ENCODE data around the gene ITFG1.
"Not testable (repeated sequence)": the region's sequence is repeated elsewhere in the genome, so short reads cannot be mapped to it uniquely, and the experiment has no call there.

Gene ITFG1

DNA sequence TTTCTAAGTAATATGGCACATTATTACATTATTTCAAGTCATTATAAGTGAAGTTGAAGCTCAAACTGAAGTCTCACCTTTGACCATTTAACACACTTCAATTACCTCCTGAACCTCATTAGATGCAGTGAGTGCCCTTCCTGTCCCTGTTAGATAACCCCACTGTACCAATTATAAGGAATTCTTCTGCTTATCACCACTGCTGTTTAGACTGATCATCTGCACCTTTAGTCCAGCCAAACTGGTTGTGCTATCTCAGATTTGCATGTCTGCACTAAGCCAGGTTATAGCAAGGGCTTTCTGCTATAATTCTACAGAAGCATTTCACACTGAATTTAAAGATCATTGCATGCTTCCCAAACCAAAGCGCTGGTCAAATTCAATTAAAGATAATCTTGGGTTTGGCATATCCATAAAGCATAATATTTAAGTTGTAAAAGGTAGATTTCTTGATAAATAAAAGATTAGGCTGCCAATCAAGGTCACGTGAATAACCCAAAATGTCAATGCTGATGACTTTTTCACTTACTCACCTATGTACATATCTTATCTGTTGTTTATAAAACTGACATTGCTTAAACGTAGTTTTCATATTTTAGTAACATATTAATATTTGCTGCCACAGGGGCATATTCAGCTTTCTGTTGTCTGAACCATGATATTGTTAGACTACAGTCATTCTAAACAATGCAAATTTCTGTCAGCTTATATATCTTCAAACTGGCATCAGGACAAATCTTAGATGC lies 11.9 kb downstream of the ITFG1 start:
- TF ChIP-seq, protein P1, sequence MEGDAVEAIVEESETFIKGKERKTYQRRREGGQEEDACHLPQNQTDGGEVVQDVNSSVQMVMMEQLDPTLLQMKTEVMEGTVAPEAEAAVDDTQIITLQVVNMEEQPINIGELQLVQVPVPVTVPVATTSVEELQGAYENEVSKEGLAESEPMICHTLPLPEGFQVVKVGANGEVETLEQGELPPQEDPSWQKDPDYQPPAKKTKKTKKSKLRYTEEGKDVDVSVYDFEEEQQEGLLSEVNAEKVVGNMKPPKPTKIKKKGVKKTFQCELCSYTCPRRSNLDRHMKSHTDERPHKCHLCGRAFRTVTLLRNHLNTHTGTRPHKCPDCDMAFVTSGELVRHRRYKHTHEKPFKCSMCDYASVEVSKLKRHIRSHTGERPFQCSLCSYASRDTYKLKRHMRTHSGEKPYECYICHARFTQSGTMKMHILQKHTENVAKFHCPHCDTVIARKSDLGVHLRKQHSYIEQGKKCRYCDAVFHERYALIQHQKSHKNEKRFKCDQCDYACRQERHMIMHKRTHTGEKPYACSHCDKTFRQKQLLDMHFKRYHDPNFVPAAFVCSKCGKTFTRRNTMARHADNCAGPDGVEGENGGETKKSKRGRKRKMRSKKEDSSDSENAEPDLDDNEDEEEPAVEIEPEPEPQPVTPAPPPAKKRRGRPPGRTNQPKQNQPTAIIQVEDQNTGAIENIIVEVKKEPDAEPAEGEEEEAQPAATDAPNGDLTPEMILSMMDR (IDR thresholded peaks at IDR 0.05; ENCODE audit: low read depth, low read length), result no peak
- H3K4me3 ChIP-seq (ENCODE audit: low read depth, low read length), result no peak overlapping the region

DNA sequence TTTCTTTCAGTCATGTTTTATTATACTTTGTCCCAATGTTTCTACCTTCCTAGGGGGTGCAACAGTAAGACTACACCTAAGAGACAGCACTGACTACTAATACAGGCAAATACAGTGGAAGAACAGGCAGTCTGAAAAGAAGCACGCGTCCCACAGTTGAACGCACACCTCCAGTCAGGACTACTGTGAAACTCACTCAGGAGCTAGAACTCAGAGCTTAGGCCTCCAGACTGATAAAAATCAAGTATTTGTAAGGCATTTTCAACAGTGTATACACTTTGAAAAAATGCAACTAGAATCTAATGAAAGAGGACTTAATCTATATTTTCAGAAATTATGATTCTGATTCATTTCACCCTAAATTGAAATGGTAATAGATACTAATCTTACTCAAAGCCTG lies 14.4 kb downstream of the ITFG1 start:
- TF ChIP-seq, protein P1 (IDR thresholded peaks at IDR 0.05; ENCODE audit: low read depth, low read length), result no peak

DNA sequence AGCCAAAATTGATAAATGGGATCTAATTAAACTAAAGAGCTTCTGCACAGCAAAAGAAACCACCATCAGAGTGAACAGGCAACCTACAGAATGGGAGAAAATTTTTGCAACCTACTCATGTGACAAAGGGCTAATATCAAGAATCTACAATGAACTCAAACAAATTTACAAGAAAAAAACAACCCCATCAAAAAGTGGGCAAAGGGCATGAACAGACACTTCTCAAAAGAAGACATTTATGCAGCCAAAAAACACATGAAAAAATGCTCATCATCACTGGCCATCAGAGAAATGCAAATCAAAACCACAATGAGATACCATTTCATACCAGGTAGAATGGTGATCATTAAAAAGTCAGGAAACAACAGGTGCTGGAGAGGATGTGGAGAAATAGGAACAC lies 18.0 kb downstream of the ITFG1 start:
- H3K4me3 ChIP-seq (ENCODE audit: low read depth, low read length), result not testable (repeated sequence)

More for the DNA sequence above, 14.4 kb downstream of the ITFG1 start:
- H3K4me3 ChIP-seq (ENCODE audit: low read depth, low read length), result no peak overlapping the region

DNA sequence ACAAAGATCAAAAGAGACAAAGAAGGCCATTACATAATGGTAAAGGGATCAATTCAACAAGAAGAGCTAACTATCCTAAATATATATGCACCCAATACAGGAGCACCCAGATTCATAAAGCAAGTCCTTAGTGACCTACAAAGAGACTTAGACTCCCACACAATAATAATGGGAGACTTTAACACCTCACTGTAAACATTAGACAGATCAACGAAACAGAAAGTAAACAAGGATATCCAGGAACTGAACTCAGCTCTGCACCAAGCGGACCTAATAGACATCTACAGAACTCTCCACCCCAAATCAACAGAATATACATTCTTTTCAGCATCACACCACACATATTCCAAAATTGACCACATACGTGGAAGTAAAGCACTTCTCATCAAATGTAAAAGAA lies 20.8 kb downstream of the ITFG1 start:
- H3K4me3 ChIP-seq (ENCODE audit: low read depth, low read length), result not testable (repeated sequence)

DNA sequence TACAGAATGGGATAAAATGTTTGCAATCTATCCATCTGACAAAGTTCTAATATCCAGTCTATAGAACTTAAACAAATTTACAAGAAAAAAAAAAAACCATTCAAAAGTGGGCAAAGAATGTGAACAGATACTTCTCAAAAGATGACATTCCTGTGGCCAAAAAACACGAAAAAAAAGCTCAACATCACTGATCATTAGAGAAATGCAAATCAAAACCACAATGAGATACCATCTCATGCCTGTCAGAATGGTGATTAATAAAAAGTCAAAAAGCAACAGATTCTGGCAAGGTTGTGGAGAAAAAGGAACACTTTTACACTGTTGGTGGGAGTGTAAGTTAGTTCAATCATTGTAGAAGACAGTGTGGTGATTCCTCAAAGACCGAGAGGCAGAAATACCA lies 26.6 kb downstream of the ITFG1 start:
- H3K4me3 ChIP-seq (ENCODE audit: low read depth, low read length), result not testable (repeated sequence)

DNA sequence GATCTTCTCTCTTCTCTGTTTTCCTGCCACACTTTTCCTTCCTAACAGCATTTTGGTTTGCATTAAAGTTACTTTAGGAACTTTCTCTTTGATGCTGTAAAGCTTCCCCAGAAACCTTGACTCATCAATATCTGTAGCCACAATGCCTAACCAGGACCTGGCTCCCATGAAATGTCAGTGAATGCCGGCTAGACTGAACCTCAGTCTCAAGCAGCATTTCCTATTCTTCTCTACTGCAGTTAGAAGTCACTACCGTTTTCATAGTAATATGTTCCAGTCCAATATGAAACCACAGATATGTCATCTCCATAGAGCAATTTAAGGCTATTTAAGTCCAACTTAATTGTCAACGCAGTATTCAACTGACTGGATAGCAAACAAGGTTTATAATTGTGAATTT lies 28.9 kb downstream of the ITFG1 start:
- TF ChIP-seq, protein P1 (IDR thresholded peaks at IDR 0.05; ENCODE audit: low read depth, low read length), result no peak
- no peak overlapping the region for H3K4me3 ChIP-seq (ENCODE audit: low read depth, low read length)

DNA sequence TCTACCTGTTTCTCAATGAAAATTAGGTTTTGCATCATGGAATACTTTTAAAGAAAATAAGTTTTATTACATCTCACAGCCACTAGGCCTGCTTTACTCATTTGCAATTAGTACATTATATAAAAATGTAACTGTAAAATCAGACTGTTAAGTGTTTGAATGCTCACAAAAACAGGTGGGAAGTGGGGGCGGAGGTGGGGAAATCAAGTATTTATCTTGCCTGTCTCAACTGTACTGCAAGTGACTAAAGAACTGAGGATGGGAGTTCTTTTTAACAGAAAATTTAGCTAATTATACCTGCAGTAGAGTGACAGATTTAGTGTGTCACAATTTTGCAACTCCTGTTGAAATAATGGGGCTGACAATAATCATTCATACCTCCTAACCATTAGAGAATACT lies 34.1 kb downstream of the ITFG1 start:
- TF ChIP-seq, protein P1 (IDR thresholded peaks at IDR 0.05; ENCODE audit: low read depth, low read length), result no peak
- H3K4me3 ChIP-seq (ENCODE audit: low read depth, low read length), result no peak overlapping the region

DNA sequence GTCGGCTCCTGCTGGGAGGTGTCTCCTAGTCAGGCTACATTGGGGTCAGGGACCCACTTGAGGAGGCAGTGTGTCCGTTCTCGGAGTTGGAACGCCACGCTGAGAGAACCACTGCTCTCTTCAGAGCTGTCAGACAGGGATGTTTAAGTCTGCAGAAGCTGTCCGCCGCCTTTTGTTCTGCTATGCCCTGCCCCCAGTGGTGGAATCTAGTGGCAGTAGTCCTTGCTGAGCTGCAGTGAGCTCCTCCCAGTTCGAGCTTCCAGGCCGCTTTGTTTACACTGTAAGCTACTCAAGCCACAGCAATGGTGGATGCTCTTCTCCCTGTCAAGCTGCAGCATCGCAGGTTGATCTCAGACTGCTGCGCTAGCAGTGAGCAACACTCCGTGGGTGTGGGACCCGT lies 36.0 kb downstream of the ITFG1 start:
- no peak overlapping the region for H3K4me3 ChIP-seq (ENCODE audit: low read depth, low read length)
- TF ChIP-seq, protein P1 (IDR thresholded peaks at IDR 0.05; ENCODE audit: low read depth, low read length), result no peak

DNA sequence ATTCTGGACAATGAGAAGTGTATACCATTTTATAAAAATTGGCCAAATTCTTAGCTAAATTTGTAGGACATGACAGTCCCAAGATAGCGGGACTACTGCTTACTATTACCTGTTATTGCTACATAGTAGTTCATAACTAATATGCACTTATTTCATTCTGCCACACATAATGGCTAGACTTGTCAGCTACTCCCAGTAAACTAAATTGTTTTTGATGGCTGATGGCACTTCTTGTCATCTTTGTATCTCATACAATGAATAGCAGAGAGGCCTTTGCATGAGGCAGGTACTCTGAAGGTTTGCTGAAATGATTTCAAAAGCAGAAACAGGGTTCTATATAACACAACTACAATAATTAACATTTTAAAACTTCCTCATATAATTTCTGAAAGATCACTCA lies 44.0 kb downstream of the ITFG1 start:
- TF ChIP-seq, protein P1 (IDR thresholded peaks at IDR 0.05; ENCODE audit: low read depth, low read length), result no peak
- H3K4me3 ChIP-seq (ENCODE audit: low read depth, low read length), result no peak overlapping the region

Measured in WI38 (cell line).